Loucy (cell line): ENCODE results near the gene BPTF.

Source experiments
- H2AFZ ChIP-seq: fragments of 200-600 bp; sonication (generic); 2 replicates; pipeline ENCODE4 v1.6.0; 2016; ENCODE audit warnings: antibody characterized with exemption, mild to moderate bottlenecking, low read length, moderate library complexity
- H3F3A ChIP-seq: fragments of 200-600 bp; 2 replicates; pipeline ENCODE4 v1.6.0; 2016; ENCODE audit warnings: antibody characterized with exemption, low read depth, mild to moderate bottlenecking
- H3K27me3 ChIP-seq: fragments of 200-600 bp; sonication (generic); 2 replicates; pipeline ENCODE4 v1.6.1; 2014; ENCODE audit warnings: low read length, mild to moderate bottlenecking; ENCODE audit not compliant: insufficient read depth, poor library complexity, severe bottlenecking
- H3K36me3 ChIP-seq: fragments of 200-600 bp; sonication (generic); 2 replicates; pipeline ENCODE4 v1.6.1; 2016; ENCODE audit warnings: low read length; ENCODE audit not compliant: insufficient read depth
- H3K4me1 ChIP-seq: fragments of 200-600 bp; sonication (generic); 2 replicates; pipeline ENCODE4 v1.5.1; 2014; ENCODE audit warnings: low read length, mild to moderate bottlenecking; ENCODE audit not compliant: insufficient read depth, poor library complexity, severe bottlenecking
- H3K4me2 ChIP-seq: fragments of 200-600 bp; sonication (generic); 2 replicates; pipeline ENCODE4 v1.6.0; 2014; ENCODE audit warnings: antibody characterized with exemption, low read length, low read depth, mild to moderate bottlenecking; ENCODE audit not compliant: poor library complexity, severe bottlenecking
- H3K4me3 ChIP-seq: fragments of 200-600 bp; sonication (generic); 2 replicates; pipeline ENCODE4 v1.5.1; 2014; ENCODE audit warnings: low read length, mild to moderate bottlenecking, mixed read lengths; ENCODE audit not compliant: poor library complexity, severe bottlenecking
- H3K79me2 ChIP-seq: fragments of 200-600 bp; sonication (generic); 2 replicates; pipeline ENCODE4 v1.6.1; 2014; ENCODE audit warnings: low read length; ENCODE audit not compliant: insufficient read depth
- H3K9ac ChIP-seq: fragments of 200-600 bp; sonication (generic); 2 replicates; pipeline ENCODE4 v1.6.0; 2014; ENCODE audit warnings: mild to moderate bottlenecking, low read depth, low read length, moderate library complexity; ENCODE audit not compliant: poor library complexity, severe bottlenecking
- H3K9me2 ChIP-seq: fragments of 200-600 bp; sonication (generic); replicated peaks from 2 replicates; pipeline ENCODE4 v1.6.1; 2016; ENCODE audit warnings: low read depth, low read length, mixed read lengths
- H3K9me3 ChIP-seq: fragments of 200-600 bp; sonication (generic); 2 replicates; pipeline ENCODE4 v1.6.1; 2014; ENCODE audit warnings: mild to moderate bottlenecking, antibody characterized with exemption, low read length, low read depth; ENCODE audit not compliant: insufficient read depth
- H4K20me1 ChIP-seq: fragments of 200-600 bp; sonication (generic); 2 replicates; pipeline ENCODE4 v1.6.0; 2014; ENCODE audit warnings: antibody characterized with exemption, low read length, mild to moderate bottlenecking; ENCODE audit not compliant: insufficient read depth, poor library complexity, severe bottlenecking
- EZH2phosphoT487 ChIP-seq: fragments of 200-600 bp; IDR thresholded peaks from 2 replicates; pipeline ENCODE4 v1.6.1; 2018; ENCODE audit warnings: antibody characterized with exemption, mild to moderate bottlenecking, moderate library complexity, borderline replicate concordance
- TF ChIP-seq, protein P1 (sequence below): fragments of 200-600 bp; sonication (generic); conservative IDR thresholded peaks from 2 replicates; pipeline ENCODE4 v1.5.1; 2014; ENCODE audit warnings: mild to moderate bottlenecking, antibody characterized with exemption, low read length

Gene BPTF

DNA sequence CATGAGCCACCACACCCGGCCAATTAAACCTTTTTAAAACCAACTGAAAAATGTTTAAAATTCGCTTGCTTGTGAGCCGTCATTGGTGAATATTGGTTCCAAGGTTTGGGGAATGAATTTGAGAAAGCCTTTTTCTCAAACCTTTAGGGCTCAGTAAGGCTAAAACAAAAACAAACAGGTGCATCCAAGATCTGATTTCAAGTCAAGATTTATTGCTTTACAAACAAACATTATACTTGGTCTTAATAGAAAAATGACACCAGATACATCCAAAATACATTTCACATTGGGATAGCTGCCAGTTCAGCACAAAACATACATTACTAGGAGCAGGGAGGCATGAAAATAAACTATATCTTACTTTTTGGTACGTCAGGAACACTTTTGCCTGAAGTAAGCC is 165.6 kb downstream of the BPTF start:
- Histone ChIP-seq H3K9me2 (no peaks in the 10 kb centered on the region), H2AFZ (no peak overlapping the region), H3K9ac (no peak overlapping the region), H3K4me3 (no peak overlapping the region), H3K4me2 (no peak overlapping the region), H3K27me3 (no peaks in the 10 kb centered on the region), H3K79me2 (no peaks in the 10 kb centered on the region; the same call in 1 of the 2 replicates), H3K9me3 (no peaks in the 10 kb centered on the region), H3F3A (no peaks in the 10 kb centered on the region), H4K20me1 (no peaks in the 10 kb centered on the region), H3K36me3 (no peaks in the 10 kb centered on the region), H3K4me1 (peaks cover 10% of the 10 kb centered on the region)
- TF ChIP-seq, protein P1, sequence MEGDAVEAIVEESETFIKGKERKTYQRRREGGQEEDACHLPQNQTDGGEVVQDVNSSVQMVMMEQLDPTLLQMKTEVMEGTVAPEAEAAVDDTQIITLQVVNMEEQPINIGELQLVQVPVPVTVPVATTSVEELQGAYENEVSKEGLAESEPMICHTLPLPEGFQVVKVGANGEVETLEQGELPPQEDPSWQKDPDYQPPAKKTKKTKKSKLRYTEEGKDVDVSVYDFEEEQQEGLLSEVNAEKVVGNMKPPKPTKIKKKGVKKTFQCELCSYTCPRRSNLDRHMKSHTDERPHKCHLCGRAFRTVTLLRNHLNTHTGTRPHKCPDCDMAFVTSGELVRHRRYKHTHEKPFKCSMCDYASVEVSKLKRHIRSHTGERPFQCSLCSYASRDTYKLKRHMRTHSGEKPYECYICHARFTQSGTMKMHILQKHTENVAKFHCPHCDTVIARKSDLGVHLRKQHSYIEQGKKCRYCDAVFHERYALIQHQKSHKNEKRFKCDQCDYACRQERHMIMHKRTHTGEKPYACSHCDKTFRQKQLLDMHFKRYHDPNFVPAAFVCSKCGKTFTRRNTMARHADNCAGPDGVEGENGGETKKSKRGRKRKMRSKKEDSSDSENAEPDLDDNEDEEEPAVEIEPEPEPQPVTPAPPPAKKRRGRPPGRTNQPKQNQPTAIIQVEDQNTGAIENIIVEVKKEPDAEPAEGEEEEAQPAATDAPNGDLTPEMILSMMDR: no peak
- no peak for TF ChIP-seq EZH2phosphoT487

DNA sequence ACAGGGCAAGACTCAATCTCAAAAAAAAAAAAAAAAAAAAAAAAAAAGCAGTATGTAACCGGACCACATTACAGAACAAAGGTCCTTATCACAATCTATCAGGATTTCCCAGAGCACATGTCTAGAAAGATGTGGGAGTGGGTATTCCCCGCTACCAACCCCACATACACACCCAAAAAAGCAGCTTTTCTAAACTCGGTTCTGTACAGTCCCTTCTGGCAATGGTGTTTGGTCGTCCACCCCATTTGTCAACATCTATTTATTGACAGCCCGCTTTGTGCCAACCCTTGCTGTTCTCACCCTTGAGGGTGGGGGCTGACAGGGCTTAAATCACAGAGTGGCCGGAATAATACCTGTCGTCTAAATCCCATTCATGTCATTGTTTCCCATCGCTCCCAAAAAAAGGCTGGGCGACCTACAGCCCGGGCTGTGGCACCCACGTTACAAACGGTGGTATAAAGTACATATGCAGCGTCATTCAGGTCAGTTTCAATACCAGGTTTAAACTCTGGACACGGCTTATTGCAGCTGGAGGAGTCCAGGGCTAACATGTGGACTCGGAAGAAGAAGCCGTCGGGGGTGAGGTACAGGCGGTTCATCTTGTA is 167.3 kb downstream of the BPTF start:
- Histone ChIP-seq H3K9me2 (no peaks in the 10 kb centered on the region), H4K20me1 (no peaks in the 10 kb centered on the region), H3K9me3 (no peaks in the 10 kb centered on the region), H2AFZ (peak overlapping the region; percentile 93), H3K79me2 (no peaks in the 10 kb centered on the region; the same call in 1 of the 2 replicates), H3K9ac (peak overlapping the region; percentile 83), H3K27me3 (no peaks in the 10 kb centered on the region), H3K36me3 (no peaks in the 10 kb centered on the region), H3K4me2 (peak overlapping the region; percentile 81), H3K4me3 (peak overlapping the region; percentile 83), H3F3A (no peaks in the 10 kb centered on the region), H3K4me1 (peaks cover 10% of the 10 kb centered on the region)
- TF ChIP-seq, protein P1: no peak
- TF ChIP-seq EZH2phosphoT487: no peak

DNA sequence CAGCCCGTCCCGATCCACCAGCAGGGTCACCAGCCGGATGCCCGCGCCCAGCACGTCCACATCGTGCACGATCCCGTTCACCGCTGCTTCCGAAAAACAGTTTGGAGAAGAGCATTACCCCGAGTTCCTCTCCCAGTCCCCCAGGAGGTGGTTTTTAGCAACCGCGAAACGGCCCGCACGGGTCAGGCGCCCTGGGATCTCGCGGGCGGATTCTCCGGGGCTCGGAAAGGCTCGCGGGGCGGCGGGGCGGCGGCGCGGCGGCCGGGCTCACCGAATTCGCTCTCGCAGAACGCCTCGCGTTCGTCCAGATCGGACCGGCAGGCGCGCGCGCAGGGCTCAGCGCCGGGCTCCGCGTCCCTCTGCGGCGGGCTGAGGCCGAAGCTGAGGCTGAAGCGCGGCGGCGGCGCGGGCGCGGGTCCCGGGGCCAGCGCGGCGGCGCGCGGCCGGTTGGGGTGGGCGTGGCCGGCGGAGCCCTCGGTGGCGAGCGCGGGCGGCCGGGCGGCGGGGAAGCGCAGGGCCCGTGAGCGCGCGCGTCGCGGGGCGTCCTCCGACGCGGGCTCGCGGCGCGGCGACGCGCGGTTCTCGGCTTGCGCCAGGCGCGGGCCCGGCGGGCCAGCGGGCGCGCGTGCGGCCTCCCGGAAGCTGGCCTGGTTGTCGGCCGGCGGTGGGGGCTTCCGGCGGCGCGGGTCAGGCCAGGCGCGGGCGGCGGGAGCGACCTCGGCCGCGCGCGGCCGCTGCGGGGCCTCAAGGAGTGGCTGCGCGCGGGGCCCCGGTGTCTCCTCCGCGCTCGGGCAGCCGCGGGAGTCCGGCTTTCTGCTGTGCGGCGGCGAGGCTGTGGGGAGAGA is 168.1 kb downstream of the BPTF start:
- TF ChIP-seq, protein P1: no peak
- no peak for TF ChIP-seq EZH2phosphoT487
- Histone ChIP-seq H4K20me1 (no peaks in the 10 kb centered on the region), H3K27me3 (no peaks in the 10 kb centered on the region), H3F3A (no peaks in the 10 kb centered on the region), H3K4me2 (peak overlapping the region; percentile 81), H2AFZ (peak overlapping the region; percentile 96), H3K79me2 (no peaks in the 10 kb centered on the region; the same call in 1 of the 2 replicates), H3K36me3 (no peaks in the 10 kb centered on the region), H3K4me1 (peaks cover 10% of the 10 kb centered on the region), H3K9me3 (no peaks in the 10 kb centered on the region), H3K4me3 (peak overlapping the region; percentile 97), H3K9ac (peak overlapping the region; percentile 92), H3K9me2 (no peaks in the 10 kb centered on the region)
